Measurements from ENCODE around the gene PROS1.
"Not testable (repeated sequence)": the region's sequence is repeated elsewhere in the genome, so short reads cannot be mapped to it uniquely, and the experiment has no call there.

The PROS1 gene

DNA sequence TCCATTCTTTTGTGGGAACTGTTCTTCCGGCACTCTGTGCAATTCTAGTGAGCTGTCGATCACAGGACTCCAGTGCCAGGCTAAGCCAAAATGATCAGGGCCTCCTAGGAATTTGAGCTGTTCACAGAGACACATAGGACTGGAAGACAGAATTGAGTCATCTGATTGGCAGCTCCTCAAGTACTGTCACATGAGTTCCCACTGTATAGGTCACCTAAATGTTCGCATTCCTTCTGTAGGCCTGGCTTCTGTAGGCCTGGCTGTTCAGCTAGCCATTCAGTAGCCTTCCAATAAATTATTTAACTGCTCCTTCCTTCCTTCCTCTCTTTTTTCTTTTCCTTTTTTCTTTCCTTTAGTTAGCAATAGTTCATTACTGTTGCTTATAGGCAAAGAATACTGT lies 4.3 kb downstream of the PROS1 start:
- no peak for DNase-seq (ENCODE audit: low spot score)

DNA sequence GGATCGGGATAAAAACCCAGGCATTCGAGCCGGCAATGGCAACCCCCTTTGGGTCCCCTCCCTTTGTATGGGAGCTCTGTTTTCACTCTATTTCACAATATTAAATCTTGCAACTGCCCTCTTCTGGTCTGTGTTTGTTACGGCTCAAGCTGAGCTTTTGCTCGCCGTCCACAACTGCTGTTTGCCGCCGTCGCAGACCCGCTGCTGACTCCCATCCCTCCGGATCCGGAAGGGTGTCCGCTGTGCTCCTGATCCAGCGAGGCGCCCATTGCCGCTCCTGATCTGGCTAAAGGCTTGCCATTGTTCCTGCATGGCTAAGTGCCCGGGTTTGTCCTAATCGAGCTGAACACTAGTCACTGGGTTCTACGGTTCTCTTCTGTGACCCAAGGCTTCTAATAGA lies 8.6 kb downstream of the PROS1 start:
- DNase-seq (ENCODE audit: low spot score), result not testable (repeated sequence)

DNA sequence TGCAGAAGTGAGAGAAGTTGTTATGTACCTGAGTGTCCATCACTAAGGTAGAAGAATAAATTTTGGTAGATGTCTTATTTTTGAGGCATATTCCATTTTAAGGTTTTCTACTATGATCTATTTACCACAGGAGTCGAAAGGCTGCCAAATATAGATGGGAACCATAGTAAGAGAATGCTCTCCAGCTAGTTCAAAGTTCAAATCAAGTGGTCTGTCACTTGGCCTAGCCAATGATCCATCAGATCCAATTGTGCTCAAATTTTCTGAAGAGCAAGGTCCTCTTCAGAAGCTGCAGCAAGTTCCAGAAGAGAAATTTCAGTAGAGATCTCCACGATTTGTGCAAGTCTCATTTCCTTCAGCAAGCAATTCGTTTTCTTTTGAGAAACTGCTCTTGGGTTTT lies 10.9 kb downstream of the PROS1 start:
- no peak for DNase-seq (ENCODE audit: low spot score)

DNA sequence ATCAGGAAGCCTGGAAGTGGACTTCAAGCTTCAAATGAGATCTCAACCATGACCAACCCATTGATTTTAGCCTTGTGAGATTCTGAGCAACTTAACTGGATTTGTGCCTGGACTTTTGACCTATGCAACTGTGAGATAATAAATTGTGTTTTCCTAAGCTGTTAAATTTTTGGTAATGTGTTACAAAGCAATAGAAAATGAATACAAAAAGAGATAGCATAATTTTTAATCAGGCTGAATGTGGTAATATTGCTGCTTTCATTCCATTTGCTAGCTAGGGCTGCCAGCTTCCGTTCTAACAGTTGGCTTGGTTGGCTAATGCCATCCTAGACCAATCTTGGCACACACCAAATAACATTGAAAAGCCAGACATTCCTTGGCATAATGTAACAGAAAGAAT lies 12.2 kb downstream of the PROS1 start:
- DNase-seq (ENCODE audit: low spot score), result no peak

DNA sequence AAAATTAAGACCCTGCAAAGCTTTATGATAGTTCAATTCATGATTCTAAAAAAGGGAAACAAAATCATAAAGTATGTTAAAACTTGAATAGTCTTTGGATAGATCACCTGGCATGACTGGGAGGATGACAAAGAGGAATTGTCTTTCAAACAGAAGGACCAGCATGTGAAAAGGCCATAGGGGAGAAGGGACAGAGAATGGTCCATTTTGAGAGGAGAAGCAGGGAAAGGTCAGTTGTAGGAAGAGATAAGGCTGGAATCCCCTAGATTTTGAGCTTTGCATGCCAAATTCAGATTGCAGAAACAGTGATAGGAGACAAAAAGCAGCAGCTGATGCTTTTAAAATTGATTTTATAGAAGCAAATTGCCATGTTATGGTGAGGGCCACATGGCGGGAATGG lies 12.7 kb downstream of the PROS1 start:
- no peak for DNase-seq (ENCODE audit: low spot score)

DNA sequence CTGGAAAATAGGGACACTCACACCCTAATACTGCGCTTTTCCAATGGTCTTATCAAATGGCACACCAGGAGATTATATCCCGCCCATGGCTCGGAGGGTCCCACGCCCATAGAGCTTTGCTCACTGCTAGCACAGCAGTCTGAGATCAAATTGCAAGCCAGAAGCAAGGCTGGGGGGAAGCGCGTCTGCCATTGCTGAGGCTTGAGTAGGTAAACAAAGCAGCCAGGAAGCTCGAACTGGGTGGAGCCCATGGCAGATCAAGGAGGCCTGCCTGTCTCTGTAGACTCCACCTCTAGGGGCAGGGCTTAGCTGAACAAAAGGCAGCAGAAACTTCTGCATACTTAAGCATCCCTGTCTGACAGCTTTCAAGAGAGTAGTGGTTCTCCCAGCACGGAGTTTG lies 23.7 kb downstream of the PROS1 start:
- not testable (repeated sequence) for DNase-seq (ENCODE audit: low spot score)

DNA sequence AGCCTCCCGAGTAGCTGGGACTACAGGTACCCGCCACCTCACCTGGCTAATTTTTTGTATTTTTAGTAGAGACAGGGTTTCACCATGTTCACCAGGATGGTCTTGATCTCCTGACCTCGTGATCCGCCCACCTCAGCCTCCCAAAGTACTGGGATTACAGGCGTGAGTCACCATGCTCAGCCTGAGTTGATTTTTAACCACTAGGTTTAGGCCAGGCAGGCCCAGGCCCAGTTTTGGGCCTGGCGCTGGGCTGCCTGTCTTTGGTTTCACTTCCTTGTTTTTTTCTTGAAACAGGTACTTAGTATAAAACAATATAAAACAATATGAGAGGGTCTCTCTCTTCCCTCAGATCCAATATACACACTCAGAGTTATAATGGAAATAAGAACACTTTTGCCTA lies 36.2 kb downstream of the PROS1 start:
- DNase-seq (ENCODE audit: low spot score), result not testable (repeated sequence)

DNA sequence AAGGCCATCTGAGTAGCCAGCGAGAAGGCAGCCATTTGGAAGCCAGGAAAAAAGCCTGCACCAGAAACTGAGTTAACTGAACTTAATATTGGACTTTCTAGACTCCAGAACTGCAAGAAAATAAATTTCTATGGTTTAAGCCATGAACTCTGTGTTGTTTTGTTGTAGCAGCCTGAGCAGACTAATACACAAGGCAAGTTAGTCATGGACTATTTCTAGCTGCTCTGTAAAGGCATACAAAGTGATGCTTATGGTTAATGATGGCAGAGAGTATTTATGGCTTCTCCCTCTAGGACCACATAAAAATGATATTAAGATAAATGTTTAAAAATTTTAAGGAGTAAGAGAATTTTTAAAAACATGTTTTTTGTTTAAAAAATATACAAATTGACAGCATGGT lies 37.1 kb downstream of the PROS1 start:
- no peak for DNase-seq (ENCODE audit: low spot score)

DNA sequence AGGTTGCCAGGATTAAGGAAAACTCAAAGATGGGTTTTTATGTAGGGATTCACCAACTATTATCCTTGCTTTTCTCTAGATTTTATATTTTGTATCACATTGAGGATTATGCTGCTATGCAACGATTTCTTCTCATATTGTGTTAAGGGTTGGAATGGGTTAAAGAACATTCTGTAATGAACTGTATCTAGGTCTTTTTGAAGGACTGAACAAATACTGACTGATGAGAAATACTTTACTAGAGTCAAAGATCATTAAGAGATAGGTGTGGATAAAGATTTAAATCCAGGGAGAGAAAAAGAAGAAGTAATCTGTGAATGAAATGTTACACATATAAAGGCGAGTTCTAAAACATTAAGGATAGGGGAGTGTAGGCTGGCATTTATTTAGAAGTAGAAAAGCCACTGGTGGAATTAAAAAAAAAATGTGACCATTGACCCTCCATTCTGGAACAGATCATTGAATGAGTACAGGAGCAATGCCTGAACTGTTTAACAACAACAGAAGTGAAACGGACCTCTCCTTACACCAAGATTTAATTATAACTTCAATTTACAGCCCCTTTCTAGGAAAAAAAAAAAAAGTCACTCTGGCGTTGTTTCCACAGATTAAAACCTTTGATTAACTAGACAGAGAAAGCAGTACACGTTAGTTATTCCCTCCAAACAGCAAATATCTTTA lies 39.2 kb downstream of the PROS1 start:
- no peak for DNase-seq (ENCODE audit: low spot score)

DNA sequence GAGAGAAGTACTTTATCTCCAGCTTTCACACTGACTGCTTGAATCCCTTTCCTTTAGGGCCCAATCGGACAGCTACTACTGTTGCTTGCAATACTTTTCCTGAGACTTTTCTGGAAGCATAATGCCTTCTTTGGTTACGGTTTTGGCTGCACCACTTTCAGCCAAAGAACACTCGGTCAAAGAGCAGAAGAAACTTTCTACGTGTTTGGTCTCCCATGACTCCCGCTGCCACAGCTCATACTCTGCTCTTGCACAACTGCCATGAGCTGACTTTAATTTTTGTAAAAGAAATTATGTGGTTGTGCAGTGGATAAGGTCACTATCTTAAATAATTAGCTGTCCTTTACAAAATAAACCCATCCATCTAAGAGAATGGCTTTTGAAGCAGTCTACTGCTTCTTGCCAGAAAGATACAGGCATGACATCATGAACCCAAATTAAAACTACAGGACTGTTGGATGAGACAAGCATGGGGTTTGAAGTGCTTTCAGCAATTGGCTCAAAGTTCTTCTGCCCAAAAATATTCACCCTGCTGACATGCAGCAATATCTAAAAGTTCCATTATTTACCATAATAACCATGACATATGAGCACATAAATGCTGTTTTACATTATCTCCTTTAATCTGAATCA lies 42.0 kb downstream of the PROS1 start:
- no peak for DNase-seq (ENCODE audit: low spot score)

DNA sequence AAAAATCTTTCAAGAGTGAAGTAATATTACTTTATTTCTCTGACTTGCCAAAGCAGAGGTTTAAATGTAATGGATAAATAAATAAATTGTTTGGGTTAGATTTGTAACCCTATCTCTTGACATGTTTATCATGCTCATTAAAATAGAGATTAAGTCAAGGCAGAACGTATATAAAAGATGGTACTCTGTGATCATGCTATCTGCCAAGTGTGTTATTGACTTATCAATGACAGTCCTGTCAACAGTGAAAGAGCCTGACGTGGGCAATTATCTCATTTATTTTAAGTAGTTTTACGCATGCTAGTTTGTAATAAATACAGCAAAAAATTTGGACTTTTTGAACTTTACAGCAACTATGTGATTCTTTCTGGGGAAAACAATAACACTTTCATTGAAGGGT lies 43.7 kb downstream of the PROS1 start:
- DNase-seq (ENCODE audit: low spot score), result no peak

DNA sequence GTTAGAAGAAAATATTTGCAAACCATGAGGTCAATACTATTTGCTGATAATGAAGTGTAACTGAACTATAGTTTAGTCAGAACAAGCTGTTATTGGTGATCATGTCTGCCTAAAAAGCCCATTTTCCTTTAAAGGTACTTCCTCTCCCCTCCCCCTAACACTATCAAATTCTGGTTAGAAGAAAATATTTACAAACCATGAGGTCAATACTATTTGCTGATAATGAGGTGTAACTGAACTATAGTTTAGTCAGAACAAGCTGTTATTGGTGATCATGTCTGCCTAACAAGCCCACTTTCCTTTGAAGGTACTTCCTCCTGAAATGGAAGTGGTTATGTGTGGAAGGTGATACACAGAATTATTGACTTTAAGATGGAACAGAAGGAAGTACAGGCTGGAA lies 46.9 kb downstream of the PROS1 start:
- DNase-seq (ENCODE audit: low spot score), result no peak

DNA sequence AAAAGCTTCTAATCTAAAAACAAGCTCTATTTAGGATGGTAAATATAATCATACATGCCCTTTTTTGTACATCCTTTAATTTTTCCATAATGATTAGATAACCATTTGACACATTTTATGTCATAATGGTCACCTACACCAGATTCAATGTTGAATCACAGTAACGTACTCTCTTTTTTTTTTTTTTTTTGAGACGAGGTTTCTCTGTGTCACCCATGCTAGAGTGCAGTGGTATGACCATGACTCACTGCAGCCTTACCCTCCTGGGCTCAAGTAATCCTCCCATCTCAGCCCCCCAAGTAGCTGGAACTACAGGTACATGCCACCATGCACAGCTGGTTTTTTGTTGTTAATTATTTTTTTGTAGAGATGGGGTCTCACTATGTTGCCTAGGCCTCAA lies 49.2 kb downstream of the PROS1 start:
- no peak for DNase-seq (ENCODE audit: low spot score)

DNA sequence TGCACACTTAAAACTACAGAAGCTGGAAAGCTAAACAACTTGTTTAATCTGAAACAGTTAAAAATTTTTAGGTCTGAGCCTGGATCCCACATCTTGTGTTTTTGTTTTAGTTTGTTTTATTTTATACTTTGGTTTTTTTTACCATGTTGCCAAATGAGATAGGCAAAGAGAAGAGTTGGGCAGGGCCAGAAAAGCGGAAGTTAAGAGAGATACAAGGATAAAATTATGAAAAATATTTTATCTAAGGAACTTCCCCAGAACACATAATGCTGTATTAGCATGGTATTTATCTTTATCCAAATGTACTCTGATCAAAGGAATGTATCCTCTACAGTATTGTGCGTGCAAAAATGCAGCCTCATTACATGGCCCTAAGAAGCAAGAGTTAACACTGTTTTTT lies 50.7 kb downstream of the PROS1 start:
- no peak for DNase-seq (ENCODE audit: low spot score)

DNA sequence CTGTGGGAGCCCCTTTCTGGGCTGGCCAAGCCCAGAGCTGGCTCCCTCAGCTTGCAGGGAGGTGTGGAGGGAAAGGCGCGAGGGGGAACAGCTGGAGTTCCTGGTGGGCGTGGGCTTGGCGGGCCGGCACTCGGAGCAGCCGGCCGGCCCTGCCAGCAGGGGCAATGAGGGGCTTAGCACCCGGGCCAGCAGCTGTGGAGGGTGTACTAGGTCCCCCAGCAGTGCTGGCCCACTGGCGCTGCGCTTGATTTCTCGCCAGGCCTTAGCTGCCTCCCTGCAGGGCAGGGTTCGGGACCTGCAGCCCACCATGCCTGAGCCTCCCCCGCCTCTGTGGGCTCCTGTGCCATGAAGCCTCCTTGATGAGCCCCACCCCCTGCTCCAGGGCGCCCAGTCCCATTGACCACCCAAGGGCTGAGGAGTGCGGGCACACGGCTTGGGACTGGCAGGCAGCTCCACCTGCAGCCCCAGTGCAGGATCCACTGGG lies 56.1 kb downstream of the PROS1 start:
- DNase-seq (ENCODE audit: low spot score), result not testable (repeated sequence)

DNA sequence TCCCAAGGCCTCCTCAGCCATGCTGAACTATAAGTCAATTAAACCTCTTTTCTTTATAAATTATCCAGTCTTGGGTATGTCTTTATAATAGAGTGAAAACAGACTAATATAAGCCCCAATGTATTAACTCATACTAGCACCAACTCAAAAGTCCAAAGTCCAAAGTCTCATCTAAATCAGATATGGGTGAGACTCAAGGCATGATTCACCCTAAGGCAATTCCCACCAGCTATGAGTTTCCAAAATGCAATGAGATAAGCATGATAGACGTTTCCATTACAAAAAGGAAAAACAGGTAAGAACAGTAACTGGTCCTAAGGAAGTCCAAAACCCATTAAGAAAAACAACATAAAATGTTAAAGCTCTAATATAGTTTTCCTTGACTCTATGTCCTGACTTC lies 60.1 kb downstream of the PROS1 start:
- DNase-seq (ENCODE audit: low spot score), result not testable (repeated sequence)

DNA sequence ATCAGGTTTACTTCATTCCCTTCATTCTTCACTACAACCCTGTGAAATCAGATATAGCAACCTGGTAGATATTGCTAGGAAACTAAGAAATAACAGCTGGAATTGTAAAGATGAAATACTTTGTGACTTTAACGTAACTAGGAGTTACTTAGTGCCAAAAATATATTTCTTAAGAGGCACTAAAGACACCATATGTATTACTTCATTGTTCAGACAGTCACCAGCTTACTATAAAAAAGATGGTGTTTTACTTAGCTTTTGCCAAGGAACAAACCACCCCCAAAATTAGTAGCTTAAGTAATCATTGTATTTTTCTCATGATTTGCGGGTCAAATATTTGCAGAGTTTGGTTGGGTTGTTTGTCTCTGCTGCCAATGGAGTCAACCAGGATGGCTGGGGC lies 62.5 kb downstream of the PROS1 start:
- no peak for DNase-seq (ENCODE audit: low spot score)

DNA sequence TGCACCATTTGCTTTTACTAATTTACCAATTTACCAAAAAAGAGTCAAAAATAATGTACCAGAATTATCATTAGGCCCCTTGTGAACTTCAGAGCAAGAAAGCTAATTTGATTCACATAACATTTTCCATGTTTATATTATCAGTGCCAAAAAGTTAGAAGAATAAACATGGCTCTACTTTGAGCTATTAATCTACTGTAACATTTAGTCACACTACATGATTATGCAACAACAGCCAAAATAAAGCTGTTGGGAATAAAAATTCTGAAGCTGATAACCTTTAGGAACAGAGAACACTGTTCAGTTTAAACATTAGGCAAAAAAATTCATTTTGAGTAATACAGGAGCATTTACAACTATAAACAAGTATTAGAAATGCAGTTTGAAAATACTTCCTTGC lies 63.6 kb downstream of the PROS1 start:
- DNase-seq (ENCODE audit: low spot score), result no peak

DNA sequence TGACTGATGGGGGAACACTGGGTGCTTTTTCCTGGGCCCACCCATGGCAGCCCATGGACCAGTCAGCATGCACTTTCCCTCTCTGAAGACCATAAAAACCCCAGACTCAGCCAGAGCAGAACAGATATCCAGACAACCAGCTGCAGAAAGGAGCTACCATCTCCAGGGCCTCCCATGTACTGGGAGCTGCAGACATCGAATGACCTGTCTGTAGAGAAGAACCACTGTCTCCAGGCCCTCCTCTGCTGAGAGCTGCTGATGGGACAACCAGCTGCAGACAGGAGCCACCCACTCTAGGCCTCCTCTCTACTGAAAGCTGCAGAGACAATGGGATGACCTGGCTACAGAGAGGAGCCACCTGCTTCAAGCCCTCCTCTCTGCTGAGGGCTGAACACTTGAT lies 66.6 kb downstream of the PROS1 start:
- DNase-seq (ENCODE audit: low spot score), result no peak

DNA sequence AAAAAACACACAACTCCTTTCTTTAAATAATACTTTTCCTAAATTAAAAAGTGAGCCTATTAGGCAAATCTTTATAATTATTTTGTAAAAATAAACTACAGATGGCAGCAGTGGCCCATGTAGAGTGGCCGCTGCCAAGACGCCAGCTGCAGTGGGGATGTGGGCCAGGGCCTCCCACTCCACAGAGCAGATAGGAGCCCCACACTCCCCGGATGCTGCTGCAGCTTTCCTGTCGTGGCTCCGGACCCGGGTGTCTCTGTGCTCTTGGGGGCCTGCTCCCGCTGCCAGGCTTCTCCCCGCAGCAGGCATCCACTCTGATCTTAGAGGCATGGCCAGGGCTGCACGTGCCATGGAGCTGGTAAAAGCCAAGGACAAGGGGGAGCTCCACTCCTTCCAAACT lies 67.5 kb downstream of the PROS1 start:
- DNase-seq (ENCODE audit: low spot score), result no peak

DNA sequence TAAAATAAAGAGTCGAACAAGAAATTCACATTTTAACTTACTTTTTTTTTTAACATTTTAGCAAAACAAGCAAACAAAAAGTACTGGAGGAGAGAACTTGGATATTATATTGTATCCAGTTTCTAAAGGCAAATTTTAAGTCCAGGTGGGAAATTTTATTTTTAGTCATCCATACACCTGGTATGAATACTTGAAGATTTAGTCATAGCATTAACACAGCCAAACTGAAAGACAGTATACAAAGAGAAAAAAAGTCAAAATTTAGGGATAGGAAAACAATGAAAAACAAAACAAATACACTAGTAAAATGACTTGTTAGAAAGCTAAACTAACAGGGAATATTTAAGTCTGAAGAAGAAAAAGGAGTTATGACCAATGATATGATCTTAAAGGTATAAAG lies 69.1 kb downstream of the PROS1 start:
- DNase-seq (ENCODE audit: low spot score), result no peak

DNA sequence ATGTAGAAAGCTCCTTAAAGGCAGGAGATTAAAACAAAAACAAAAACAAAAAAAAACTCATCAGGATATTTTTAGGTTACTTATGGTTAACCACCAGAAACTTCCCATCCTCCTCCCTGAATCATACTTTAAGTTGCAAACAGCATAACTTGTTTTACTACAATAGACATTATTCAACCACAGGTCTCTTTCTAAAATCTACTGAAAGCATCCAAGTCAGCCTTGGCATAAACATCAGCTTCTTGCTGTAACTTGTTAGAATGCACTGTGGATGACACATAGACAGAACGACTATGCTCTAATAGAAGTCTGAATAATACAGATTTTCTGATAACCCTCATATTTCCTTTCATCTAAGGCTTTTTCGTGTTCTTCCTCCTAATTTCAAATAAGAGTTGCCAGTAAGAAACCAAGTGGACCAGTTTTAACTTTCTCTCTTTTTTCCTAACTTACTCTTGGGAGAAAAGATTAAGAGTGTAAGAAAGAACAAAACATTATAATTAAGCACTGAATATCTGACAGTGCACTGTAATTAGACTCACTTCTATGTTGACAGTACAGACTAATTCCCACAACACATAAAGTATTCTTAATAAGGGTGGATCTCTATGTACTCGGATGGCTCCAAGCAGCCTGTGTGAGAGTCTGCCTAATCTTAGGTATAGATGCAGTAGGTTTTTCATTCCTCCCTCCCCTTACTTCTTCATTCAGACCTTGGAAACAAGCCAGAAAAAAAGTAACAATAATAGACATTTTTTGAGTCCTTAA lies 95.3 kb downstream of the PROS1 start:
- DNase-seq (ENCODE audit: low spot score), result not testable (repeated sequence)

DNA sequence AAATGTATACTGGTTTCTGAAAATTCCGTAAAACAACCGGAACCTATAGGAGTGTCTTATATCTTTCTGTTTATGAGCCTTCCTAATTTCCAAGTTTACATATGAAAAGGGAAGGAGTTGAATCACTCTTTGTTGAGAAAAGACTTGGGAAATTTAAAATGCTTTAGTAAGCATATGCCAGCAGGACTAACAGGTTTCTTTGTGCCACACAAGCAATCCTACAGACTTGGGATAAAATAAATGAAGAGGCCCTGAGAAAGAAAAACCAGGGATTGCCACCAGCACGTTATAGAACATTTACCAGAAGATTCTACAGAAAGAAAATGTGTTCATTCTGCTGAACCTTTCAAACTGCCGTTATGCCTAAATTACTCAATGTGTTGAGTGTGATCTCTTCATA lies 96.3 kb downstream of the PROS1 start:
- DNase-seq (ENCODE audit: low spot score), result not testable (repeated sequence)

Data from HuH-7 (cell line).